Suprapubic skin (tissue), 4 donors: ENCODE measurements around the gene FBXO8. TPM values are rescaled to one million over a fixed set of nuclear protein-coding genes. Genes with fewer than 3 reads are reported as not detected.

Experiments
- DNase-seq, 2 donors: peaks; one replicate each; pipeline ENCODE4 v3.0.0-alpha.2; 2019; ENCODE audit warnings: low spot score in 2 of 2
- H3K27ac ChIP-seq: fragments of 200-600 bp; sonication (generic); one replicate; pipeline ENCODE4 v1.5.1; 2019
- H3K27me3 ChIP-seq: fragments of 200-600 bp; sonication (generic); one replicate; pipeline ENCODE4 v1.5.1; 2019
- H3K36me3 ChIP-seq: fragments of 200-600 bp; sonication (generic); one replicate; pipeline ENCODE4 v1.5.1; 2019
- H3K4me1 ChIP-seq: fragments of 200-600 bp; sonication (generic); one replicate; pipeline ENCODE4 v1.5.1; 2019
- H3K4me3 ChIP-seq: fragments of 200-600 bp; sonication (generic); one replicate; pipeline ENCODE4 v1.5.1; 2019; ENCODE audit warnings: mild to moderate bottlenecking
- H3K9me3 ChIP-seq: fragments of 200-600 bp; sonication (generic); one replicate; pipeline ENCODE4 v1.5.1; 2019
- CTCF ChIP-seq, 2 donors: fragments of 200-600 bp in 1 of 2; fragments of 450-650 bp in 1 of 2; sonication (generic) in 1 of 2; IDR thresholded peaks; one replicate each; pipeline ENCODE4 v1.5.1; 2016 to 2019; ENCODE audit warnings: antibody characterized with exemption in 2 of 2, mild to moderate bottlenecking in 1 of 2, moderate library complexity in 1 of 2
- EP300 ChIP-seq: sonication (generic); formaldehyde crosslinking; IDR thresholded peaks from one replicate; pipeline ENCODE4 v1.6.1; 2017; ENCODE audit warnings: antibody characterized with exemption
- POLR2A ChIP-seq, 2 donors: fragments of 450-650 bp; IDR thresholded peaks; one replicate each; pipeline ENCODE4 v1.6.1; 2017; ENCODE audit warnings: antibody characterized with exemption in 2 of 2, mild to moderate bottlenecking in 2 of 2, moderate library complexity in 2 of 2
- POLR2AphosphoS5 ChIP-seq, 3 donors: sonication (generic); formaldehyde crosslinking; IDR thresholded peaks; one replicate each; pipeline ENCODE4 v1.6.1; 2017; ENCODE audit warnings: antibody characterized with exemption in 3 of 3
- WGBS: methylation state at CpG from one replicate; pipeline ENCODE4 v1.1.5; 2018; 5-methylcytosine and 5-hydroxymethylcytosine counted together
- total RNA-seq, 4 donors: library from RNA; depleted of rRNA; stranded (reverse); fragments of >200 nt; gene quantifications; one replicate each; pipeline ENCODE4 v1.1.0, GENCODE V29; 2016

Gene FBXO8
- total RNA-seq, 4 donors from 2014 or later = 28.6 to 40.8 (median 38.6) TPM

- no peak for DNase-seq
- Histone ChIP-seq H3K27ac (no peak overlapping the region), H3K36me3 (peaks cover 5% of the 10 kb centered on the region), H3K27me3 (no peaks in the 10 kb centered on the region), H3K9me3 (no peaks in the 10 kb centered on the region), H3K4me1 (no peaks in the 10 kb centered on the region), H3K4me3 (no peak overlapping the region)
- 99% methylated on average over 2 of the region's 2 CpGs for WGBS
- TF ChIP-seq POLR2AphosphoS5 (IDR thresholded peaks at IDR 0.05) (no peak), EP300 (no peak), CTCF (IDR thresholded peaks at IDR 0.05) (no peak), POLR2A (IDR thresholded peaks at IDR 0.05) (no peak)
Measured at GRCh38 chr4:174292473-174292872, 9.0 kb upstream of the FBXO8 start.

GRCh38 chr4:174286870-174287269 lies 3.4 kb upstream of the FBXO8 start:
- Histone ChIP-seq H3K36me3 (no peaks in the 10 kb centered on the region), H3K27me3 (no peaks in the 10 kb centered on the region), H3K27ac (no peak overlapping the region), H3K4me3 (no peak overlapping the region), H3K9me3 (no peaks in the 10 kb centered on the region), H3K4me1 (peaks cover 27% of the 10 kb centered on the region)
- TF ChIP-seq CTCF (IDR thresholded peaks at IDR 0.05) (no peak), POLR2AphosphoS5 (IDR thresholded peaks at IDR 0.05) (no peak), EP300 (no peak), POLR2A (IDR thresholded peaks at IDR 0.05) (no peak)
- WGBS = 94% methylated on average over 3 of the region's 3 CpGs
- DNase-seq = no peak

GRCh38 chr4:174284487-174284886 lies 1.0 kb upstream of the FBXO8 start:
- Histone ChIP-seq H3K4me1 (peaks cover 38% of the 10 kb centered on the region), H3K9me3 (no peaks in the 10 kb centered on the region), H3K27me3 (no peaks in the 10 kb centered on the region), H3K4me3 (peak overlapping the region; percentile 82), H3K27ac (peak overlapping the region; percentile 100), H3K36me3 (no peaks in the 10 kb centered on the region)
- DNase-seq = no peak
- TF ChIP-seq EP300 (no peak), POLR2A (IDR thresholded peaks at IDR 0.05) (no peak), CTCF (IDR thresholded peaks at IDR 0.05) (no peak), POLR2AphosphoS5 (IDR thresholded peaks at IDR 0.05) (no peak)
- 11% methylated on average over 6 of the region's 6 CpGs for WGBS

GRCh38 chr4:174282836-174283506 lies 496 bp downstream of the FBXO8 start:
- Histone ChIP-seq H3K4me3 (peak overlapping the region; percentile 82), H3K4me1 (peaks cover 38% of the 10 kb centered on the region), H3K27me3 (no peaks in the 10 kb centered on the region), H3K9me3 (no peaks in the 10 kb centered on the region), H3K27ac (peak overlapping the region; percentile 100), H3K36me3 (no peaks in the 10 kb centered on the region)
- DNase-seq = peak; percentile 87
- WGBS = under 1% methylated on average over 22 of the region's 22 CpGs
- no peak for TF ChIP-seq POLR2A (IDR thresholded peaks at IDR 0.05)
- peak in 1 of 3 donors; percentile 10 for TF ChIP-seq POLR2AphosphoS5 (IDR thresholded peaks at IDR 0.05)
- no peak for TF ChIP-seq CTCF (IDR thresholded peaks at IDR 0.05)
- no peak for TF ChIP-seq EP300

GRCh38 chr4:174281901-174282300 lies 1.6 kb downstream of the FBXO8 start:
- DNase-seq = no peak
- no peak overlapping the region for H3K4me3 ChIP-seq
- no peaks in the 10 kb centered on the region for H3K9me3 ChIP-seq
- no peaks in the 10 kb centered on the region for H3K27me3 ChIP-seq
- no peak overlapping the region for H3K27ac ChIP-seq
- TF ChIP-seq POLR2AphosphoS5 (IDR thresholded peaks at IDR 0.05) (no peak), CTCF (IDR thresholded peaks at IDR 0.05) (no peak), EP300 (no peak), POLR2A (IDR thresholded peaks at IDR 0.05) (no peak)
- H3K4me1 ChIP-seq = peaks cover 38% of the 10 kb centered on the region
- H3K36me3 ChIP-seq = no peaks in the 10 kb centered on the region
